Renal pelvis (tissue), 4 donors: ENCODE results near the gene SCEL. TPM values are rescaled to one million over a fixed set of nuclear protein-coding genes. Genes with fewer than 3 reads are reported as not detected.
"Not testable (repeated sequence)": the region's sequence is repeated elsewhere in the genome, so short reads cannot be mapped to it uniquely, and the experiment has no call there.

Source experiments
- DNase-seq: peaks from one replicate; pipeline ENCODE4 v3.0.0-alpha.2; 2013
- polyA plus RNA-seq, 3 donors: library from polyadenylated mRNA; unstranded; fragments of 120-200 nt; gene quantifications; one replicate each; pipeline ENCODE4 v1.2.1, GENCODE V29; 2013; ENCODE audit not compliant: insufficient read length in 3 of 3

Gene SCEL
- polyA plus RNA-seq, 3 donors, result 0.04 TPM; not detected in 2

DNA sequence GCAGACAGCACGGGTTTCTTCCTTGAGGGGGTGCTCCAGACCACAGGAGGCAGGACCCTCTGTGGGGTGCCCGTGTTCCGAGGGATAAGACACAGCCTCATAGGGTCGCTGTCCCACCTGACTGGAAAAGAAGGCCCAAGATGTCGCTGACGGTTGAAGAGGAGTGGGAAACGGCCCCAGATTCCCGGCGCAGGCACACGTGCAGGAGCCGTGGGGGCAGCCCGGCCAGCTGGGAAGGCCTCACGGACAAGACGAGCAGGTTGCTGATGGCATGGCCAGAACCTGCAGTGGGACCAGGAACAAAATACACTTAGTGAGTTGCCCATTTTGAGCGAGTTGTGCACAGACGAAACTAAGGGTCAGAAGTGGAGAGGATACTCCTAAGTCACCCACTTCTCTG is 126.8 kb downstream of the SCEL start:
- DNase-seq, result not testable (repeated sequence)

- not testable (repeated sequence) for DNase-seq
These were observed 127.3 kb downstream of the SCEL start for GRCh38 chr13:77662831-77663230.

DNA sequence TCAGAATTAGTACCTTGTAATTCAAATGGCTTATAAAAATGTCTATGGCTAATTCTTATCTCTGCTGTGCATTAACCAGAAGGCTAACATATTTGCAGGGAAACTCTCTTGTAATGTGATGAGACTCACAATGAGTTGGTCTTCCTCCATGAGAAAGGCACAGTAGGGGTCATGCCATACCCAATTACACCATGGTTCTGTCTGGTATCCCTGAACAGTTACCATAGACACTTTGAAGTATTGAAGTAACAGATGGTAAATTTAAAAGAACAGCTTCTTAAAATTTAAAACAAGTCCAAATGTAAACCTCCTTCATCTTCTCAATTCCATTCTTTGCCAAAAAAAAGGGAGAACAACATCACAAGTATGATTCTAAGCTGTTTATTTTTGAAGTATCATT is 139.3 kb downstream of the SCEL start:
- DNase-seq, result no peak

GRCh38 chr13:77678691-77679235 is 143.3 kb downstream of the SCEL start:
- no peak for DNase-seq

DNA sequence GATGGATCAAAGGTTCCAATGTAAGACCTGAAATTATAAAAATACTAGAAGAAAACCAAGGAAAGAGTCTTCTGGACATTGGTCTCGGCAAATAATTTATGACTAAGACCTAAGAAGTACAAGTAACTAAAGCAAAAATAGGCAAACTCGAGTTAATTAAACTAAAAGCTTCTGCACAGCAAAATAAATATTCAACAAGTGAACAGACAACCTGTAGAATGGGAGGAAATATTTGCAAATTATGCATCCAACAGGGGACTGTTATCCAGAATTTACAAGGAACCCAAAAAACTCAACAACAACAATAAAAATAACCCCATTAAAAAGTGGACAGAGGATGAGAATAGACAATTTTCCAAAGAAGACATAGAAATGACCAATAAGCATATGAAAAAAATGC is 152.3 kb downstream of the SCEL start:
- no peak for DNase-seq

DNA sequence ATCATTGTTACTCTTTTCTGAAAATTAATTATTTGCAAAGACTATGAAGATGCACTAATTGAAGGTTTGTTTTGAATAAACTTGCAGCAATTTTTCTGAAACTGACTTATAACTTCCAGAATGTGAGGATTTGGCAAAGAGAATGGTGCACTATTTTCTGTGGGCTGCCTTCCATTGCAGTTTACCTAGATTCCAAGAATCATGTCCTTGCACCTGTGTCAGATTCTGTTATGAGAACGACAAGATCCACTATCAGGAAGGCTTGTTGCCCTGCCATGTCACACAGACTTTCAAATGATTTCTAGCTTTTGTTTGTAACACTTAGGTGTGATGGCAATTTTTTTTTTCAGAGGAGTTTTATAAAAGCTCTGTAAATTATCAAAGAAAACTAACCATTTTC is 156.4 kb downstream of the SCEL start:
- no peak for DNase-seq

- no peak for DNase-seq
These were observed 157.4 kb downstream of the SCEL start for GRCh38 chr13:77692746-77693448.

- no peak for DNase-seq
These were observed 158.0 kb downstream of the SCEL start for GRCh38 chr13:77693449-77693940.

Other genes starting within 250 kb of the SCEL start
- gene MYCBP2, start 208.6 kb upstream of the SCEL start, polyA plus RNA-seq, result 10 to 100 TPM; 61.7 to 78.0 (median 63.1) TPM
- gene SLAIN1, start 162.0 kb downstream of the SCEL start, polyA plus RNA-seq, result 10 to 100 TPM; 17.7 to 20.3 (median 19.5) TPM